IMR-90 (cell line): ENCODE results near the gene LRFN4. TPM values are rescaled to one million over a fixed set of nuclear protein-coding genes. Genes with fewer than 3 reads are reported as not detected.

Experiments
- ATAC-seq: fragments of 200-7000 bp; cut with Tn5 transposase; 2 replicates; pipeline ENCODE4 v1.9.1; 2020; ENCODE audit warnings: low read depth, mild to moderate bottlenecking, moderate library complexity
- BruUV-seq: library from RNA; stranded (reverse); fragments of 400-500 nt; replicated peaks from 2 replicates; lab custom pipeline; 2021; lab: Mats Ljungman, UMichigan
- CTCF ChIA-PET: fragments of 300-600 bp; formaldehyde crosslinking; extraction: SDS; loops from one replicate; lab custom pipeline; 2021; ENCODE audit warnings: antibody characterized with exemption; lab: Yijun Ruan, JAX
- POLR2A ChIA-PET: fragments of 300-600 bp; sonication (Branson Sonifier 250); formaldehyde crosslinking; loops from one replicate; lab custom pipeline; 2022; ENCODE audit warnings: antibody characterized with exemption; ENCODE audit not compliant: unreplicated experiment; lab: Charles Lee
- DNase-seq: peaks from one replicate; pipeline ENCODE4 v3.0.0; 2013
- H2AFZ ChIP-seq: replicated peaks from 2 replicates; pipeline ENCODE3; 2013; ENCODE audit warnings: low read length, mild to moderate bottlenecking; ENCODE audit not compliant: poor library complexity
- H2AK5ac ChIP-seq: 2 replicates; pipeline ENCODE4 v1.6.1; 2013; ENCODE audit warnings: low read depth, low read length, inconsistent platforms
- H2AK9ac ChIP-seq: replicated peaks from 2 replicates; pipeline ENCODE3; 2013; ENCODE audit warnings: mild to moderate bottlenecking, low read depth, low read length, moderate library complexity; ENCODE audit not compliant: poor library complexity
- H2BK120ac ChIP-seq: 2 replicates; pipeline ENCODE4 v1.6.1; 2013; ENCODE audit warnings: low read depth, low read length, inconsistent platforms
- H2BK15ac ChIP-seq: 3 replicates; pipeline ENCODE4 v1.6.1; 2013; ENCODE audit warnings: low read depth, low read length, inconsistent platforms
- H2BK20ac ChIP-seq: 2 replicates; pipeline ENCODE4 v1.6.1; 2013; ENCODE audit warnings: low read depth, mild to moderate bottlenecking, inconsistent platforms, low read length, moderate library complexity
- H2BK5ac ChIP-seq: 2 replicates; pipeline ENCODE4 v1.6.1; 2013; ENCODE audit warnings: mild to moderate bottlenecking, low read depth, low read length, inconsistent platforms; ENCODE audit not compliant: poor library complexity, severe bottlenecking
- H3K14ac ChIP-seq: replicated peaks from 2 replicates; pipeline ENCODE4 v1.6.1; 2013; ENCODE audit warnings: low read depth, low read length, inconsistent platforms
- H3K18ac ChIP-seq: 2 replicates; pipeline ENCODE4 v1.6.1; 2013; ENCODE audit warnings: low read depth, low read length, control low read depth
- H3K23ac ChIP-seq: 2 replicates; pipeline ENCODE4 v1.6.1; 2013; ENCODE audit warnings: low read depth, low read length, inconsistent platforms
- H3K27ac ChIP-seq: 2 replicates; pipeline ENCODE4 v1.5.1; 2013; ENCODE audit warnings: mild to moderate bottlenecking, control low read depth, low read length; ENCODE audit not compliant: insufficient read depth
- H3K27me3 ChIP-seq: 2 replicates; pipeline ENCODE4 v1.6.1; 2013; ENCODE audit warnings: low read length; ENCODE audit not compliant: control insufficient read depth, insufficient read depth
- H3K36me3 ChIP-seq: 2 replicates; pipeline ENCODE4 v1.6.1; 2013; ENCODE audit warnings: low read length, mixed read lengths; ENCODE audit not compliant: control insufficient read depth, insufficient read depth
- H3K4ac ChIP-seq: 2 replicates; pipeline ENCODE4 v1.6.1; 2013; ENCODE audit warnings: low read depth, low read length, inconsistent platforms
- H3K4me1 ChIP-seq: 2 replicates; pipeline ENCODE4 v1.6.1; 2013; ENCODE audit warnings: low read length, mixed read lengths; ENCODE audit not compliant: control insufficient read depth, insufficient read depth
- H3K4me2 ChIP-seq: 2 replicates; pipeline ENCODE4 v1.6.1; 2013; ENCODE audit warnings: low read depth, mild to moderate bottlenecking, control low read depth, low read length, moderate library complexity
- H3K4me3 ChIP-seq: 2 replicates; pipeline ENCODE4 v1.5.1; 2013; ENCODE audit warnings: low read depth, mild to moderate bottlenecking, control low read depth, low read length, moderate library complexity; ENCODE audit not compliant: insufficient read depth
- H3K56ac ChIP-seq: 2 replicates; pipeline ENCODE4 v1.6.1; 2013; ENCODE audit warnings: low read length, inconsistent platforms; ENCODE audit not compliant: insufficient read depth; ENCODE audit errors: extremely low read depth
- H3K79me1 ChIP-seq, 2 experiments: 2 replicates each; pipeline ENCODE4 v1.6.1; 2013; ENCODE audit warnings: low read length in 2 of 2, inconsistent platforms in 1 of 2, low read depth in 1 of 2
- H3K9ac ChIP-seq: 2 replicates; pipeline ENCODE4 v1.6.1; 2013; ENCODE audit warnings: low read depth, low read length, control low read depth
- H3K9me1 ChIP-seq: 2 replicates; pipeline ENCODE4 v1.6.1; 2013; ENCODE audit warnings: low read length, inconsistent platforms; ENCODE audit not compliant: insufficient read depth
- H3K9me3 ChIP-seq: 2 replicates; pipeline ENCODE4 v1.6.1; 2013; ENCODE audit warnings: low read length; ENCODE audit not compliant: control insufficient read depth, insufficient read depth
- H4K20me1 ChIP-seq: 2 replicates; pipeline ENCODE4 v1.6.1; 2013; ENCODE audit warnings: low read length, inconsistent platforms; ENCODE audit not compliant: insufficient read depth
- H4K5ac ChIP-seq: 2 replicates; pipeline ENCODE4 v1.6.1; 2013; ENCODE audit warnings: mild to moderate bottlenecking, low read depth, low read length, control low read depth
- H4K8ac ChIP-seq, 2 experiments: 2 replicates each; pipeline ENCODE4 v1.6.1; 2013; ENCODE audit warnings: low read depth in 2 of 2, low read length in 2 of 2, control low read depth in 1 of 2, inconsistent platforms in 1 of 2
- H4K91ac ChIP-seq: 2 replicates; pipeline ENCODE4 v1.6.1; 2013; ENCODE audit warnings: low read depth, low read length, inconsistent platforms; ENCODE audit not compliant: insufficient read depth
- BHLHE40 ChIP-seq: fragments of 150-350 bp; IDR thresholded peaks from 2 replicates; pipeline ENCODE4 v1.6.1; 2016; ENCODE audit warnings: mild to moderate bottlenecking, low read depth, low read length
- CEBPB ChIP-seq: IDR thresholded peaks from 2 replicates; pipeline ENCODE4 v1.6.1; 2012; ENCODE audit warnings: low read depth, low read length, improper control_type of control experiment
- CHD1 ChIP-seq: IDR thresholded peaks from 2 replicates; pipeline ENCODE4 v1.6.1; 2012; ENCODE audit warnings: low read depth, low read length, improper control_type of control experiment
- CTCF ChIP-seq: conservative IDR thresholded peaks from 2 replicates; pipeline ENCODE4 v1.5.1; 2012; ENCODE audit warnings: mild to moderate bottlenecking, low read depth, low read length, improper control_type of control experiment
- ELK1 ChIP-seq: fragments of 150-350 bp; IDR thresholded peaks from 2 replicates; pipeline ENCODE4 v1.6.1; 2016; ENCODE audit warnings: low read depth, mild to moderate bottlenecking, low read length, moderate library complexity, borderline replicate concordance
- FOS ChIP-seq: fragments of 150-350 bp; IDR thresholded peaks from 2 replicates; pipeline ENCODE4 v1.6.1; 2016; ENCODE audit warnings: low read depth, low read length
- MAFK ChIP-seq: IDR thresholded peaks from 2 replicates; pipeline ENCODE4 v1.6.1; 2012; ENCODE audit warnings: low read depth, low read length, improper control_type of control experiment
- MAZ ChIP-seq: IDR thresholded peaks from 2 replicates; pipeline ENCODE4 v1.6.1; 2012; ENCODE audit warnings: low read depth, mild to moderate bottlenecking, low read length, improper control_type of control experiment, moderate library complexity, borderline replicate concordance
- MXI1 ChIP-seq: IDR thresholded peaks from 2 replicates; pipeline ENCODE4 v1.6.1; 2012; ENCODE audit warnings: low read depth, mild to moderate bottlenecking, low read length, moderate library complexity, borderline replicate concordance
- NFE2L2 ChIP-seq: fragments of 150-350 bp; IDR thresholded peaks from 2 replicates; pipeline ENCODE4 v1.6.1; 2016; ENCODE audit warnings: low read depth, mild to moderate bottlenecking, low read length
- POLR2A ChIP-seq: IDR thresholded peaks from 2 replicates; pipeline ENCODE4 v1.6.1; 2012; ENCODE audit warnings: mild to moderate bottlenecking, low read depth, low read length
- RAD21 ChIP-seq: IDR thresholded peaks from 2 replicates; pipeline ENCODE4 v1.6.1; 2012; ENCODE audit warnings: low read length, improper control_type of control experiment
- RCOR1 ChIP-seq: IDR thresholded peaks from 2 replicates; pipeline ENCODE4 v1.6.1; 2012; ENCODE audit warnings: mild to moderate bottlenecking, low read length, improper control_type of control experiment; ENCODE audit not compliant: insufficient replicate concordance
- RFX5 ChIP-seq: IDR thresholded peaks from 2 replicates; pipeline ENCODE4 v1.8.0; 2012; ENCODE audit warnings: low read depth, mild to moderate bottlenecking, low read length, moderate library complexity
- SMC3 ChIP-seq: fragments of 150-350 bp; IDR thresholded peaks from 2 replicates; pipeline ENCODE4 v1.6.1; 2016; ENCODE audit warnings: low read depth, mild to moderate bottlenecking, antibody characterized with exemption, low read length, moderate library complexity
- WGBS, 2 experiments: methylation state at CpG; one replicate each; pipeline versions ENCODE4 v1.1.5 to v1.1.7; 2013; ENCODE audit warnings: missing lambda C conversion rate in 2 of 2; ENCODE audit not compliant: insufficient read length in 1 of 2; ENCODE audit errors: extremely low coverage in 2 of 2; 5-methylcytosine and 5-hydroxymethylcytosine counted together
- dilution Hi-C: fragments of 300-500 bp; cut with HindIII; formaldehyde crosslinking; loops from one replicate; pipeline ENCODE4 v1.14.3; 2018; ENCODE audit warnings: low sequenced_read_pairs; ENCODE audit not compliant: unreplicated experiment
- in situ Hi-C: fragments of 300-500 bp; cut with MboI; formaldehyde crosslinking; loops from 3 replicates; pipeline ENCODE4 v1.14.3; 2019; ENCODE audit warnings: low sequenced_read_pairs, inconsistent platforms, mixed read lengths
- intact Hi-C: fragments of 100-400 bp; cut with micrococcal nuclease; formaldehyde crosslinking; loops from 2 replicates; pipeline ENCODE4 v1.10.0; 2022
- polyA plus RNA-seq, 3 experiments: library from polyadenylated mRNA; depleted of rRNA; stranded (reverse); fragments of >200 nt; gene quantifications; 2 replicates each; pipeline ENCODE4 v1.2.3, GENCODE V29; 2012; ENCODE audit warnings: low replicate concordance in 1 of 3
- total RNA-seq: library from RNA; depleted of rRNA; stranded (reverse); fragments of >200 nt; gene quantifications from 2 replicates; pipeline ENCODE4 v1.2.3, GENCODE V29; 2012
- TF ChIP-seq, protein P1 (sequence below): fragments of 150-350 bp; IDR thresholded peaks from 2 replicates; pipeline ENCODE4 v1.6.1; 2017; ENCODE audit warnings: mild to moderate bottlenecking, antibody characterized with exemption, low read length, low read depth

The LRFN4 gene
- total and polyA plus RNA-seq, 2 of the 4 experiments (the other 2 are of a cell fraction), result 6.1 to 18.9 TPM

- Histone ChIP-seq H3K4me3 (no peak overlapping the region), H4K91ac (no peak overlapping the region), H3K14ac (no peak overlapping the region), H3K23ac (no peak overlapping the region), H3K36me3 (peaks cover 3% of the 10 kb centered on the region; the same call in 1 of the 2 replicates), H3K4me1 (peaks cover 18% of the 10 kb centered on the region), H4K8ac (no peak overlapping the region), H4K20me1 (no peaks in the 10 kb centered on the region), H3K18ac (no peak overlapping the region), H2AK5ac (no peak overlapping the region), H2AK9ac (no peak overlapping the region), H3K4ac (no peak overlapping the region), H2BK5ac (no peak overlapping the region), H4K5ac (no peak overlapping the region), H3K9ac (no peak overlapping the region), H3K4me2 (no peak overlapping the region), H3K79me1 (peaks cover 0 to 30% of the 10 kb centered on the region in 2 experiments; a peak in 2 of 4 replicates), H2BK120ac (no peak overlapping the region), H2AFZ (no peak overlapping the region), H3K27me3 (no peaks in the 10 kb centered on the region), H3K27ac (no peak overlapping the region), H3K56ac (no peak overlapping the region), H2BK15ac (no peak overlapping the region), H2BK20ac (no peak overlapping the region), H3K9me3 (no peaks in the 10 kb centered on the region), H3K9me1 (peaks cover 23% of the 10 kb centered on the region)
- ChIA-PET CTCF (no interaction called here), POLR2A (no interaction called here)
- 92% methylated on average over 6 of the region's 10 CpGs; no CpG with 5 or more reads in 1 of the 2 experiments for WGBS, 2 experiments
- in situ Hi-C loops (no loop called here), dilution Hi-C loops (no loop called here), intact Hi-C loops (no loop called here)
- no TSS peak for BruUV-seq
- no peak for DNase-seq
- TF ChIP-seq POLR2A (no peak), RFX5 (no peak), BHLHE40 (no peak), MAFK (no peak), SMC3 (no peak), CTCF (no peak), RAD21 (no peak), MXI1 (no peak), MAZ (no peak), CEBPB (no peak), ELK1 (no peak), FOS (no peak), CHD1 (no peak), NFE2L2 (no peak), RCOR1 (no peak)
- TF ChIP-seq, protein P1, sequence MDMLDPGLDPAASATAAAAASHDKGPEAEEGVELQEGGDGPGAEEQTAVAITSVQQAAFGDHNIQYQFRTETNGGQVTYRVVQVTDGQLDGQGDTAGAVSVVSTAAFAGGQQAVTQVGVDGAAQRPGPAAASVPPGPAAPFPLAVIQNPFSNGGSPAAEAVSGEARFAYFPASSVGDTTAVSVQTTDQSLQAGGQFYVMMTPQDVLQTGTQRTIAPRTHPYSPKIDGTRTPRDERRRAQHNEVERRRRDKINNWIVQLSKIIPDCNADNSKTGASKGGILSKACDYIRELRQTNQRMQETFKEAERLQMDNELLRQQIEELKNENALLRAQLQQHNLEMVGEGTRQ, result no peak
- no peak for ATAC-seq
Measured at GRCh38 chr11:66910016-66910415, 53.2 kb downstream of the LRFN4 start.
